ENCODE measurements around the gene RUNX2. TPM values are rescaled to one million over a fixed set of nuclear protein-coding genes. Genes with fewer than 3 reads are reported as not detected.
A peak's percentile ranks its signal among the peaks of the same experiment; 100 is the strongest.

RUNX2 gene
- polyA plus RNA-seq, 1 donor (not counting 4 experiments of a cell fraction or from before 2014, with no cell fraction given): 1.4 TPM

DNA sequence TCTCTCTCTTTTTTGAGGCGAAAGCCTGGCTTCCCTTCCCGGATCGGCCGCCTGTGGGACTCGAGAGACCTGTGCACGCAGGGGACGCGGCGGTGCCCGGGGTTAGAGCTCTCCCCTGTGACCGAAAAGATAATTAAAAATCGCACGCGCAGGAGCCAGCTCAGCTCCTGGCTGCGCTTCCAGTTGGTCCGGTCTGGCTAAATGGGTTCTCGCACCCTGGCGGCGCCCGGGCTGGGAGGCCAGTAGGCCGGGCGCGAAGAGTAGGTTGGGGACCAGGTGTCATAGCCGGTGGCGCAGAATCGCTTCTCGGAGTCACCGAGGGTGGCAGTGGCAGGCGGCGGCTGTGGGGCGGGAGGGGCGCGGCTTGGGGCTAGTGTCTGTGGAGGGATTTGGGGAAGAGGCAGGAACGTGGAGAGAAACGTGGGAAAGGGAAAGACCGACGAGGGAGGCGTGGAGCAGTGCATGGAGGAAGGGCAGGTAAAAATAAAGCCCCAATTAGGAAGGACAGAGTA is 91.5 kb downstream of the RUNX2 start:
- FAIRE-seq (no peak), DNase-seq (ENCODE audit: low read depth, low spot score) (no peak)
- Histone ChIP-seq H3K4me2 (ENCODE audit: control insufficient read depth, extremely low read depth, insufficient read depth, low read depth, low read length) (peak overlapping the region; percentile 98), H3K9me1 (ENCODE audit: control insufficient read depth, extremely low read depth, insufficient read depth, low read length) (no peaks in the 10 kb centered on the region), H3K79me2 (ENCODE audit: control insufficient read depth, insufficient read depth, low read length) (no peaks in the 10 kb centered on the region), H3K27ac (ENCODE audit: control insufficient read depth, insufficient read depth, low read length) (no peak overlapping the region), H4K20me1 (ENCODE audit: control insufficient read depth, extremely low read depth, insufficient read depth, low read length) (no peaks in the 10 kb centered on the region), H3K4me3 (ENCODE audit: control insufficient read depth in 2 of 3, extremely low read depth in 1 of 3, insufficient read depth in 2 of 3, low read depth in 1 of 3, low read length in 3 of 3) (peak overlapping the region; percentile 21 to 90 (median 85)), H3K27me3 (ENCODE audit: control insufficient read depth, extremely low read depth, insufficient read depth, low read length) (peaks cover 9% of the 10 kb centered on the region), H3K9me3 (ENCODE audit: control insufficient read depth, low read depth, low read length) (no peaks in the 10 kb centered on the region), H3K4me1 (ENCODE audit: control insufficient read depth, extremely low read depth, insufficient read depth, low read length) (peaks cover 26% of the 10 kb centered on the region), H3K36me3 (ENCODE audit: control insufficient read depth in 2 of 2, extremely low read depth in 1 of 2, insufficient read depth in 2 of 2, low read length in 2 of 2) (no peaks in the 10 kb centered on the region), H3K9ac (ENCODE audit: control insufficient read depth, extremely low read depth, insufficient read depth, low read length) (peak overlapping the region; percentile 36), H2AFZ (ENCODE audit: control insufficient read depth, low read length) (peak overlapping the region; percentile 61)
- dilution Hi-C loops (cut with MboI; ENCODE audit: extremely low pct_ligation_motif_present, low sequenced_read_pairs): no loop called here
- no peak for TF ChIP-seq EZH2 (IDR thresholded peaks at IDR 0.05; ENCODE audit: low read length)
- TF ChIP-seq CTCF (optimal IDR thresholded peaks at IDR 0.05 in 1 of 3, IDR thresholded peaks at IDR 0.05 in 1 of 3, conservative IDR thresholded peaks at IDR 0.05 in 1 of 3; ENCODE audit: extremely low read depth in 1 of 3, insufficient read depth in 2 of 3, low read length in 3 of 3): peak; percentile 42 to 71 (median 57)

DNA sequence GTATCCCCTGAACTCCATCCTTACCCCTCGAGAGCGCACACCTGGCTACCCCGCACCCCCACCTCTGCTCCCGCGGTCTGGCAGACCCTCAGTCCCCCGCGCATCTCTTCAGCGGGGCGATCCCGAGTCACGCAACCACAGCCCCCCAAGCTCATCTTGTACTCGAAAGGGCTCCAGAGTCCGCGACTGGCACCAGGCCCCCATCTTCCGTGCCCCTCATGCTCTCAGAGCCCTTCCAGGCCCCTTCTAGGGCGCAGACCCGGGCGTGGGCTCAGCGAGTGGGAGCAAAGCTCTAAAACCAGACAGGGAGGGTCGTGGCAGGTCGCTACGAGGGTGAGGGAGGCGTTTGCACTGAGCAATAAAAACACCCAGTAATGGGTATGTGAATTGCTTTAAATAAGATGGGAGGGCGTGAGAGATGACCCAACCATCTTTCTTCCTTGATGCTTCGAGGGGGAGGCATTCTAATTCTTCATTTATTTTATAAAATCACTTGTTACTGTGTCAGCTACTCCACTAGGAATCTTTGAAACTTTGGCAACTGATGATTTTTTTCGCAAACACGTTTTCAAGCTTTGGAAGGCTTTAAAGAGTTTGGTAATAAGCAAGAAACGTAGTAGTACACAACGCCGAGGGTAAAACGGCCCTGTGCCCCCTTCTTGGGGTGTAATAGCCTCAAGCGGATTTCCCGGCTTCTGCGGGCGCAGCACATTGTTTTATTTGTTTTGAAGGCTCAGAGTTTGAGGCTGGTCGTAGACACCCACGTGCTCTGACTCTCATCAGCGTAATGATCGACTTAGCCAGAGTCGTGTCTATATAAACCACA is 92.2 kb downstream of the RUNX2 start:
- H3K4me3 ChIP-seq (ENCODE audit: control insufficient read depth in 2 of 3, extremely low read depth in 1 of 3, insufficient read depth in 2 of 3, low read depth in 1 of 3, low read length in 3 of 3): peak overlapping the region; percentile 21 to 90 (median 85)
- no peaks in the 10 kb centered on the region for H3K9me3 ChIP-seq (ENCODE audit: control insufficient read depth, low read depth, low read length)
- FAIRE-seq (peak; percentile 32), DNase-seq (ENCODE audit: low read depth, low spot score) (no peak)
- dilution Hi-C loops (cut with MboI; ENCODE audit: extremely low pct_ligation_motif_present, low sequenced_read_pairs): no loop called here
- H4K20me1 ChIP-seq (ENCODE audit: control insufficient read depth, extremely low read depth, insufficient read depth, low read length): no peaks in the 10 kb centered on the region
- peak overlapping the region; percentile 44 for H2AFZ ChIP-seq (ENCODE audit: control insufficient read depth, low read length)
- H3K79me2 ChIP-seq (ENCODE audit: control insufficient read depth, insufficient read depth, low read length): no peaks in the 10 kb centered on the region
- no peaks in the 10 kb centered on the region for H3K36me3 ChIP-seq (ENCODE audit: control insufficient read depth in 2 of 2, extremely low read depth in 1 of 2, insufficient read depth in 2 of 2, low read length in 2 of 2)
- TF ChIP-seq CTCF (optimal IDR thresholded peaks at IDR 0.05 in 1 of 3, IDR thresholded peaks at IDR 0.05 in 1 of 3, conservative IDR thresholded peaks at IDR 0.05 in 1 of 3; ENCODE audit: extremely low read depth in 1 of 3, insufficient read depth in 2 of 3, low read length in 3 of 3): no peak
- no peak for TF ChIP-seq EZH2 (IDR thresholded peaks at IDR 0.05; ENCODE audit: low read length)
- H3K4me1 ChIP-seq (ENCODE audit: control insufficient read depth, extremely low read depth, insufficient read depth, low read length): peaks cover 26% of the 10 kb centered on the region
- H3K27ac ChIP-seq (ENCODE audit: control insufficient read depth, insufficient read depth, low read length): no peak overlapping the region
- H3K27me3 ChIP-seq (ENCODE audit: control insufficient read depth, extremely low read depth, insufficient read depth, low read length): peaks cover 9% of the 10 kb centered on the region
- no peaks in the 10 kb centered on the region for H3K9me1 ChIP-seq (ENCODE audit: control insufficient read depth, extremely low read depth, insufficient read depth, low read length)
- H3K9ac ChIP-seq (ENCODE audit: control insufficient read depth, extremely low read depth, insufficient read depth, low read length): peak overlapping the region; percentile 36
- H3K4me2 ChIP-seq (ENCODE audit: control insufficient read depth, extremely low read depth, insufficient read depth, low read depth, low read length): peak overlapping the region; percentile 98
